Panc1 (cell line): ENCODE results near the gene ADRM1. TPM values are rescaled to one million over a fixed set of nuclear protein-coding genes. Genes with fewer than 3 reads are reported as not detected.
A peak's percentile ranks its signal among the peaks of the same experiment; 100 is the strongest.

Experiments used
- ATAC-seq: fragments of 200-7000 bp; cut with Tn5 transposase; 2 replicates; pipeline ENCODE4 v1.9.1; 2020; ENCODE audit warnings: mild to moderate bottlenecking, moderate library complexity
- BruUV-seq: library from RNA; stranded (reverse); fragments of 400-500 nt; replicated peaks from 2 replicates; lab custom pipeline; 2021; lab: Mats Ljungman, UMichigan
- CTCF ChIA-PET: fragments of 300-600 bp; sonication (Branson Sonifier 250); formaldehyde crosslinking; loops from one replicate; lab custom pipeline; 2022; ENCODE audit warnings: antibody characterized with exemption; lab: Charles Lee
- POLR2A ChIA-PET: fragments of 300-600 bp; sonication (Branson Sonifier 250); formaldehyde crosslinking; loops from one replicate; lab custom pipeline; 2022; ENCODE audit warnings: antibody characterized with exemption; lab: Charles Lee
- DNase-seq: peaks from one replicate; pipeline ENCODE4 v3.0.0-alpha.2; 2010; ENCODE audit warnings: low read depth, low spot score
- H3K27ac ChIP-seq: 2 replicates; pipeline ENCODE4 v1.5.1; 2011; ENCODE audit warnings: mild to moderate bottlenecking, low read length, inconsistent platforms
- H3K27me3 ChIP-seq: fragments of 200-500 bp; sonication (Bioruptor generic); 2 replicates; pipeline ENCODE4 v1.6.0; 2014; ENCODE audit warnings: low read length, inconsistent platforms; ENCODE audit not compliant: control insufficient read depth, insufficient read depth
- H3K36me3 ChIP-seq: fragments of 200-500 bp; sonication (Bioruptor generic); 2 replicates; pipeline ENCODE4 v1.5.1; 2014; ENCODE audit warnings: inconsistent platforms, mild to moderate bottlenecking, low read length, moderate library complexity; ENCODE audit not compliant: control insufficient read depth, insufficient read depth
- H3K4me1 ChIP-seq: 2 replicates; pipeline ENCODE4 v1.5.1; 2011; ENCODE audit warnings: inconsistent platforms, mild to moderate bottlenecking, low read length, moderate library complexity; ENCODE audit not compliant: control insufficient read depth, insufficient read depth
- H3K4me3 ChIP-seq, 2 experiments: 2 replicates each; pipeline ENCODE4 v1.5.1; 2011 to 2012; ENCODE audit warnings: low read depth in 2 of 2, low read length in 2 of 2, mild to moderate bottlenecking in 2 of 2, inconsistent platforms in 1 of 2, moderate library complexity in 1 of 2
- H3K9me3 ChIP-seq: fragments of 200-500 bp; sonication (Bioruptor generic); 2 replicates; pipeline ENCODE4 v1.5.1; 2014; ENCODE audit warnings: low read depth, mild to moderate bottlenecking, inconsistent platforms, low read length, moderate library complexity; ENCODE audit not compliant: control insufficient read depth, insufficient read depth
- CTCF ChIP-seq: fragments of 450-650 bp; IDR thresholded peaks from 2 replicates; pipeline ENCODE4 v1.5.1; 2017; ENCODE audit warnings: mild to moderate bottlenecking
- POLR2AphosphoS5 ChIP-seq: IDR thresholded peaks from 2 replicates; pipeline ENCODE4 v1.6.1; 2012; ENCODE audit warnings: mild to moderate bottlenecking, low read depth, low read length, moderate library complexity
- REST ChIP-seq, 2 experiments: IDR thresholded peaks; 2 replicates each; pipeline ENCODE4 v1.6.1; 2011 to 2012; ENCODE audit warnings: low read depth in 2 of 2, control low read depth in 1 of 2, low read length in 1 of 2, mild to moderate bottlenecking in 1 of 2, moderate library complexity in 1 of 2; ENCODE audit not compliant: insufficient read depth in 1 of 2
- SIN3A ChIP-seq: IDR thresholded peaks from 2 replicates; pipeline ENCODE4 v1.6.1; 2012; ENCODE audit warnings: low read depth, mild to moderate bottlenecking, low read length, moderate library complexity, borderline replicate concordance; ENCODE audit not compliant: insufficient read depth
- TCF7L2 ChIP-seq: IDR thresholded peaks from 2 replicates; pipeline ENCODE4 v1.6.1; 2011; ENCODE audit warnings: mild to moderate bottlenecking, low read depth, low read length, inconsistent platforms
- in situ Hi-C: cut with HindIII; loops from 2 replicates; pipeline ENCODE4 v1.10.0; 2016; ENCODE audit warnings: low sequenced_read_pairs, low pct_unique_long_range_greater_than_20kb
- intact Hi-C: fragments of 100-400 bp; cut with micrococcal nuclease; formaldehyde crosslinking; loops from one replicate; pipeline ENCODE4 v1.10.0; 2022; ENCODE audit not compliant: unreplicated experiment
- total RNA-seq: library from RNA; stranded (reverse); gene quantifications from one replicate; pipeline ENCODE4 v1.2.1, GENCODE V29; 2021; ENCODE audit not compliant: unreplicated experiment

Gene ADRM1
- total RNA-seq, 1 experiment from 2014 or later, result 194 TPM

GRCh38 chr20:62352402-62353288, 49.8 kb downstream of the ADRM1 start:
- peaks cover 6% of the 10 kb centered on the region for H3K36me3 ChIP-seq
- CTCF ChIA-PET, result no interaction called here
- no peaks in the 10 kb centered on the region for H3K27me3 ChIP-seq
- H3K27ac ChIP-seq, result peak overlapping the region; percentile 93
- TF ChIP-seq REST (IDR thresholded peaks at IDR 0.05; ENCODE audit: insufficient read depth in 1 of 2, low read depth in 2 of 2, low read length in 1 of 2) (no peak), SIN3A (no peak), POLR2AphosphoS5 (no peak; the same call in 1 of the 2 replicates), TCF7L2 (no peak), CTCF (no peak)
- in situ Hi-C loops, result no loop called here
- DNase-seq (no peak), ATAC-seq (peak; percentile 39)
- H3K9me3 ChIP-seq, result no peaks in the 10 kb centered on the region; the same call in 1 of the 2 replicates
- no TSS peak for BruUV-seq
- H3K4me3 ChIP-seq, result no peak overlapping the region
- intact Hi-C loops, result no loop called here
- POLR2A ChIA-PET, result interaction anchor here (0.7 kb wide), 1 partner anchor 10 kb away, joined by 3 read pairs; no protein-coding TSS in a partner anchor
- H3K4me1 ChIP-seq, result peaks cover 78% of the 10 kb centered on the region

GRCh38 chr20:62353289-62354030, 50.7 kb downstream of the ADRM1 start:
- peaks cover 86% of the 10 kb centered on the region for H3K4me1 ChIP-seq
- intact Hi-C loops, result no loop called here
- H3K27ac ChIP-seq, result peak overlapping the region; percentile 93

More at GRCh38 chr20:62353289-62354030, 50.7 kb downstream of the ADRM1 start:
- POLR2A ChIA-PET, result interaction anchor here (0.5 kb wide), 1 partner anchor 13 kb away, joined by 15 read pairs; no protein-coding TSS in a partner anchor
- Histone ChIP-seq H3K9me3 (no peaks in the 10 kb centered on the region; the same call in 1 of the 2 replicates), H3K36me3 (peaks cover 2% of the 10 kb centered on the region), H3K27me3 (no peaks in the 10 kb centered on the region), H3K4me3 (no peak overlapping the region)
- TF ChIP-seq TCF7L2 (no peak), SIN3A (no peak), POLR2AphosphoS5 (no peak), REST (IDR thresholded peaks at IDR 0.05; ENCODE audit: insufficient read depth in 1 of 2, low read depth in 2 of 2, low read length in 1 of 2) (no peak), CTCF (no peak)
- BruUV-seq, result no TSS peak
- in situ Hi-C loops, result no loop called here
- CTCF ChIA-PET, result no interaction called here
- ATAC-seq, result 0 out of 2 replicates have a peak, but pooled peaks have one; percentile 2
- DNase-seq, result no peak
